Measurements from ENCODE around the gene MUC5AC. TPM values are rescaled to one million over a fixed set of nuclear protein-coding genes. Genes with fewer than 3 reads are reported as not detected.

MUC5AC gene
- total RNA-seq, 1 donor from 2014 or later = not detected

DNA sequence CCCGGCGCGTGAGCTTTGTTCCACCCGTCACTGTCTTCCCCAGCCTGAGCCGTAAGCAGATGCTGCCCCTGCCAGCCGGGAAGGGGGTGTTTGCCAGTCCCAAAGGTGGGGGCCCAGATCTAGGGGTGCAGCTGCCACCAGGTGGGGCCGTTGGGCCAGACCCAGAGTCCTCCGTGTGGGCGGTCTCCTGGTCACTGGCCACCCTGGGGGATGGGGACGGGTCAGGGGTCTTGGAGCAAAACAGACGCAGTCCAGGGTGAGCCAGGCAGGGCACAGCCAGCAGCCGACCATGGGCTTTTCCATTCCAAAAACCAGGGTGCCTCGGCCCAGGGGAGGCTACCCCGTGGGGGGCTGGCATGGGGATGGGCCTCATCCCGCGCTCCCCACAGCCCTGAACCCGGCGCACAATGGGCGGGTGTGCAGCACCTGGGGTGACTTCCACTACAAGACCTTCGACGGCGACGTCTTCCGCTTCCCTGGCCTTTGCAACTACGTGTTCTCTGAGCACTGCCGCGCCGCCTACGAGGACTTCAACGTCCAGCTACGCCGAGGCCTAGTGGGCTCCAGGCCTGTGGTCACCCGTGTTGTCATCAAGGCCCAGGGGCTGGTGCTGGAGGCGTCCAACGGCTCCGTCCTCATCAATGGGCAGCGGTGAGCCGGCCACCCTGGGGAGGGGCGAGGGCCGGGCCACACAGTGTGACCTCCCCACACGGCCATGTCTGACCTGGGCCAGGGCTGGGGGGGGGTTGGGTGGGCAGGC, 68.7 kb downstream of the MUC5AC start:
- no peak for DNase-seq

DNA sequence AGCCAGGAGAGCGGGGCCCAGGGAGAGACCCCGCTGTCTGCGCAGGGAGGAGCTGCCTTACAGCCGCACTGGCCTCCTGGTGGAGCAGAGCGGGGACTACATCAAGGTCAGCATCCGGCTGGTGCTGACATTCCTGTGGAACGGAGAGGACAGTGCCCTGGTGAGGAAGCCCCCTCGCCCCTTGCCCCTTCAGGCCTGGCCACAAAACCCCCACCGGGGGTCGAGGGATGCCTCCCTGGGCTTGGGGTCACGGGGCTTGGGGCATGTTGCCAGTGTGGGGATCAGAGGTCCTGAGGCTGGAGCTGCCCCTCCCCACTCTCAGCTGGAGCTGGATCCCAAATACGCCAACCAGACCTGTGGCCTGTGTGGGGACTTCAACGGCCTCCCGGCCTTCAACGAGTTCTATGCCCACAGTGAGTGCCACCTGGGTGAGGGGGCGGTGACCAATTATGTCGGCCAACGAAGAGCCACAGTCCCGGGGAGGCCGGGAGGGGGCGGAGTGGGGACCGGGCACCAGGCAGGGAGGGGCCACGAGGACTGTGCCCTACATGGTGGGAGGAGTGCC, 69.3 kb downstream of the MUC5AC start:
- no peak for DNase-seq

DNA sequence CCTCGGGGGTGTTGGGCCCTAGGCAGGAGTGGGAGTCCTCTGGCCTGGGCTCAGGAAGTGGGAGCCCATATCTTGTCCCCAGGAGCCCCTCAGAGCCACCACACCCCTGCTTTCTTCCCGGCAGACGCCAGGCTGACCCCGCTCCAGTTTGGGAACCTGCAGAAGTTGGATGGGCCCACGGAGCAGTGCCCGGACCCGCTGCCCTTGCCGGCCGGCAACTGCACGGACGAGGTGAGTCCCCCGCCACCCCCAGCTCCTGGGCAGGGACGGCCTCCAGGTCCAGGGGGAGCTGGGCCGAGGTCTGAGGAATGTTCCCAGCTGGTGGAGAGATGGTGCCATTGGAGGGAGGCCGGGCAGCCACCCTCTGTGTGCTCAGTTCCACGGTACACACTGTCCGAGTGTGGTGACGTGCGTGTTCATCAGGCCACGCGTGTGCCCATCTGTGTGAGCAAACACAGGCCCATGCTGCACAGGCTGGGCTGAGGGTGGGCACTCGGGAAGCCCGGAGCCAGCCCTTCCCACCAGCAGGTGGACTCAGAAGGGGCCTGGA, 69.9 kb downstream of the MUC5AC start:
- no peak for DNase-seq

DNA sequence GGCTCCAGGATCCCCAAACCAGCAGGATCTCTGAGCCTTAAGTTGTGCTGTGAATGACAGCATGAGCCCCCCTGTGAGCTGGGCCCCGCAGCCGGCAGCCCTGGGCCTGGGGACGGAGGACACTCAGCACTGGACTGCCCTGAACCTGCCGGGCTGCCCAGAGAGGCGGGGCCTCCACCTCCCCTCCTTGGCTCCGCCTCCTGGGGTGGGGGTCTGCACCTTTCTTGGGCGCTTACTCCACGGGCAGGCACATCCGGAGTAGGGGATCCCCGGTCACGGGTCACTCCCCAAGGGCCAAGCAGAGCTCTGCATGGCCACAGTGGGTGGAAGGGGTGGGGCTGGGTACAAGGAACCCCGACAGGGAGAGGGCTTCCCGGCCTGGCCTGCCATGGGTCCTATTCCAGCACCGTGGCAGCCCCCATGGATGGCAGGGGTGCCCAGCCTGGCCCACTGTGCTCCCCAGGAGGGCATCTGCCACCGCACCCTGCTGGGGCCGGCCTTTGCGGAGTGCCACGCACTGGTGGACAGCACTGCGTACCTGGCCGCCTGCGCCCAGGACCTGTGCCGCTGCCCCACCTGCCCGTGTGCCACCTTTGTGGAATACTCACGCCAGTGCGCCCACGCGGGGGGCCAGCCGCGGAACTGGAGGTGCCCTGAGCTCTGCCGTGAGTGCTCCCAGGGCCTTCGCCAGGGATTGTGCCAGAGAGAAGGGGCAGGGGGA, 70.5 kb downstream of the MUC5AC start:
- DNase-seq = no peak

DNA sequence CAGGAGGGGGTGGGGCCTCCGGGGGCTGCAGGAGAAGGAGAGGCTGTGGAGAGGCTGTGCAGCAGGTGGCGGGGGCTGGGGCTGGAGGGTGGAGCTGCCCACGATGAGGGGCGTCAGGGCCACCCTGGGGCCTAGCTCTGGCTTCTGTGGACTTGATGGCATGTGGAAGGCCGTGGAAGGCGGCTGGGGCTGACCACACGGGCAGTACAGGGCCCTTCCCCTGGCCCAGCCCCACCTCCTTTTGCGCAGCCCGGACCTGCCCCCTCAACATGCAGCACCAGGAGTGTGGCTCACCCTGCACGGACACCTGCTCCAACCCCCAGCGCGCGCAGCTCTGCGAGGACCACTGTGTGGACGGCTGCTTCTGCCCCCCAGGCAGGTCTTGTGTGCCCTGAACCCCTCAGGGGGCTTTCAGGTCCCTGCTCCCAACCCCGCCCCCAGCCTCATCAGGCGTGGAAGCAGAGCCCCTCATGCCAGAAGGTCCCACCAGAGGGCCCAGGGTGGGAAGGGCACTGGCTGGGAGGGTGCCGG, 71.2 kb downstream of the MUC5AC start:
- no peak for DNase-seq

DNA sequence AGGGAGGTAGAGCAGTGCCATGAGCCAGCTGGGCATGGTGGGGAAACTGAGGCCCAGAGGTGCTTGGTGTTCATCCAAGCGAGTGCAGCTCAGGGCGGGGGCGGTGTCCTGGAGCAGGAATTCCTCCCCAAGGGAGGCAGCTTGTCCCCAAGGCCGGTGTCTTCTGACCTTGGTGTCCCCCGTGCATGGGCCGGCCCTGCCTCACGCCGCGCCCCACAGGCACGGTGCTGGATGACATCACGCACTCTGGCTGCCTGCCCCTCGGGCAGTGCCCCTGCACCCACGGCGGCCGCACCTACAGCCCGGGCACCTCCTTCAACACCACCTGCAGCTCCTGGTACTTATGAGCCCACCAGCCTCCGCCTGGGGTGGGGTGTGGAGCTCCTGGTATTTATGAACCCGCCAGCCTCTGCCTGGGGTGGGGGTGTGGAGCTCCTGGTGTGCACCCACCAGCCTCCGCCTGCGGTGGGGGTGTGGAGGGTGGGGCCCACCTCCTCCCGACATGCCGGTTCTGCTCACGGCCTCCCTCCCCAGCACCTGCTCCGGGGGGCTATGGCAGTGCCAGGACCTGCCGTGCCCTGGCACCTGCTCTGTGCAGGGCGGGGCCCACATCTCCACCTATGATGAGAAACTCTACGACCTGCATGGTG, 71.8 kb downstream of the MUC5AC start:
- no peak for DNase-seq

DNA sequence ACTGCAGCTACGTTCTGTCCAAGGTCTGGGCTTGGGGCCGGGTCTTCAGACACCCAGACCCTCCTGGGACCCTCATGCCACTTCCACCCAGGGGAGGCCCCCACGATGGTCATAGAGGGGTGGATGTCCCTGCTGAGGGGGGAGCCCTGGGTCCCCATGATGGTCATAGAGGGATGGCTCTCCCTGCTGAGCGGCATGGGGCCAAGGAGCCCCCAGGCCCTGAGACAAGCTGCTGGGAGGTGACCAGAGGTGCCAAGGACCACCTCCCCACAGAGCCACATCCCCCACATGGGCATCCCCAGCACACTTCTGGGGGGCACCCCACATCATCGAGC, 72.3 kb downstream of the MUC5AC start:
- DNase-seq = no peak

DNA sequence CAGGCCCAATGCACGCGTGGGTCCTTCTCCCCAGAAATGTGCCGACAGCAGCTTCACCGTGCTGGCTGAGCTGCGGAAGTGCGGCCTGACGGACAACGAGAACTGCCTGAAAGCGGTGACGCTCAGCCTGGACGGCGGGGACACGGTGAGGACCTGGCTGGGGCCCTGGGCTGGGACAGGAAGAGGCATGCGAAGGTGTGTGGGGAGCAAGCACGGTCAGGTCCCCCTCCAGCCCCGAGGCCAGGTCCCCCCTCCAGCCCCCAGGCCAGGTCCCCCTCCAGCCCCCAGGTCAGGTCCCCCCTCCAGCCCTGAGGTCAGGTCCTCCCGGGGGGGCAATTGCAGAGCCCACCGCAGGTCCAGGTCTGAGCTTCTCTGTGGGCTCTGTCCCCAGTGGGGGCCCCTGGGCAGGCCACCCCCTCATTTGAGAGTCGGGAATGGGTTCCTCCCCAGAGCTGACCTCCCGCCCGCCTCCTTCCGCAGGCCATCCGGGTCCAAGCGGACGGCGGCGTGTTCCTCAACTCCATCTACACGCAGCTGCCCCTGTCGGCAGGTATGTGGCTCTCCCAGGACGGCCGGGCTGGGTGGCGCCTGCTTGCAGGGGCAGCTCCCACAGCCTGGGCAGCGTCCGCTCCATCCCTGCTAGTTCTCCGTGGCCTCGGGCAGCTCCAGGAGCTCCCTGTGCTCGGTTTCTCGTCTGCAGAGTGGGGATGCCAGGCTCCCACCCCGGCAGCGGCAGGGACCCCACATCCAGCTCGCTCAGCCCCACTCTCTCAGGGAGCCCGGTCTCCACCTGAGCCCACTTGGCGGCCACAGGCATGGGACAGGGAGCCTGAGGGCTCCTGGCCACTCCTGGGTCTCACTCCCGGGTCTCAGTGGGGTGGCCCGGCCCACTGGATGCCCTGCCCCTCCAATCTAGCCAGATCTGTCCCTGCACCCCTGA, 73.0 kb downstream of the MUC5AC start:
- DNase-seq = no peak

DNA sequence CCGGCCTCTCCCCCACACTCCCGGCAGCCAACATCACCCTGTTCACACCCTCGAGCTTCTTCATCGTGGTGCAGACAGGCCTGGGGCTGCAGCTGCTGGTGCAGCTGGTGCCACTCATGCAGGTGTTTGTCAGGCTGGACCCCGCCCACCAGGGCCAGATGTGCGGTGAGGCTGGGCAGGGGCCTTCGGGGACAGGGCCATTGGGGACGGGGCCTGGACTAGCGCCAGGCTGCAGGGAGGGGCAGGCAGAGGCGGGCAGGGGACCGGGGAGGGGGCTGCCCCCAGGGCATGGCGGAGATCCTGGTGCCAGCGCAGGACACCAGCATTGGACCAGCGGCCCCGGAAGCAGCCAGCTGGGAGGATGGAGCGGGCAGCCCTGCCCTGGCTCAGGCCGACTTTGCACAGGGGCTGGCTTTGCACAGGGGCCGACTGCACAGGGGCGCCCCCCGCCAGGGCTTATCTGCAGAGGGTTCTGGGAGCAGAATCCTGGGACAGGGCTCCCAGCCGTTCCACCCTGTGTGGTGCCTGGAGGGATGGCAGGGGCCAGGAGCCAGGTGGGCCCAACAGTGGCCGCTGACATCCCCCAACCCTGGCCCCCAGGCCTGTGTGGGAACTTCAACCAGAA, 73.8 kb downstream of the MUC5AC start:
- peak; percentile 34 for DNase-seq

DNA sequence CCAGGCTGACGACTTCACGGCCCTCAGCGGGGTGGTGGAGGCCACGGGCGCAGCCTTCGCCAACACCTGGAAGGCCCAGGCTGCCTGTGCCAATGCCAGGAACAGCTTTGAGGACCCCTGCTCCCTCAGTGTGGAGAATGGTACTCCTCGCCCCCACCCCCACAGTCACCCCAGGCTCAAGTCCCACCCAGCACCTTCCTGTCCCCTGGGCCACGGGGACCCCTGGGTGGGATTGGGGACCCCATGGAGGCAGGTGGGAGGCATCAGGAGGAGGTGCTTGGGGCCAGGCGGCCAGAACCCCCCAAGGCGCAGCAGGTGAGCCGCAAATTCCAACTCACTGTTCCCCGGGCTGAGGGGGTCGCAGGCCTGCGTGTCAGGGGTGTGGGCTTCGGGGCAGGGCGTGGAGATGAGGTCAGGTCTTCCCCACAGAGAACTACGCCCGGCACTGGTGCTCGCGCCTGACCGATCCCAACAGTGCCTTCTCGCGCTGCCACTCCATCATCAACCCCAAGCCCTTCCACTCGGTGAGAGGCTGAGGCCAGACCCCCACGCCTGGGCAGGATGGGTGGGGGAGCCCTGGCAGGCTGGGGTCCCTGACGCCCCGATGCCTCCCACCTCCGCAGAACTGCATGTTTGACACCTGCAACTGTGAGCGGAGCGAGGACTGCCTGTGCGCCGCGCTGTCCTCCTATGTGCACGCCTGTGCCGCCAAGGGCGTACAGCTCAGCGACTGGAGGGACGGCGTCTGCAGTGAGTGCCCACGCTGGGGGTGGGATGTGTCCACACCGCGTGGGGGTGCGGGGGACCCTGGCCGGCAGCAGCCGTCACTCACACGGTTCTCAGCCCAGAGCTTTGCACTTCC, 74.5 kb downstream of the MUC5AC start:
- DNase-seq = no peak

DNA sequence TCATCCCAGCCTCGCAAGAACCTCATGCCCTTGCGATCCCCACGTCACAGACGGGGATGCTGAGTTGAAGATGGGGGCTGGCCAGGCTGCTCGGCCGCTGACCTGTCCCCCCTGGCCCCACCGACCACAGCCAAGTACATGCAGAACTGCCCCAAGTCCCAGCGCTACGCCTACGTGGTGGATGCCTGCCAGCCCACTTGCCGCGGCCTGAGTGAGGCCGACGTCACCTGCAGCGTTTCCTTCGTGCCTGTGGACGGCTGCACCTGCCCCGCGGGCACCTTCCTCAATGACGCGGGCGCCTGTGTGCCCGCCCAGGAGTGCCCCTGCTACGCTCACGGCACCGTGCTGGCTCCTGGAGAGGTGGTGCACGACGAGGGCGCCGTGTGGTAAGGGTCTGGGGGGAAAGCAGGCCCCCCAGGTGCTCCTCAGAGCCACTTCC, 75.1 kb downstream of the MUC5AC start:
- DNase-seq = no peak

DNA sequence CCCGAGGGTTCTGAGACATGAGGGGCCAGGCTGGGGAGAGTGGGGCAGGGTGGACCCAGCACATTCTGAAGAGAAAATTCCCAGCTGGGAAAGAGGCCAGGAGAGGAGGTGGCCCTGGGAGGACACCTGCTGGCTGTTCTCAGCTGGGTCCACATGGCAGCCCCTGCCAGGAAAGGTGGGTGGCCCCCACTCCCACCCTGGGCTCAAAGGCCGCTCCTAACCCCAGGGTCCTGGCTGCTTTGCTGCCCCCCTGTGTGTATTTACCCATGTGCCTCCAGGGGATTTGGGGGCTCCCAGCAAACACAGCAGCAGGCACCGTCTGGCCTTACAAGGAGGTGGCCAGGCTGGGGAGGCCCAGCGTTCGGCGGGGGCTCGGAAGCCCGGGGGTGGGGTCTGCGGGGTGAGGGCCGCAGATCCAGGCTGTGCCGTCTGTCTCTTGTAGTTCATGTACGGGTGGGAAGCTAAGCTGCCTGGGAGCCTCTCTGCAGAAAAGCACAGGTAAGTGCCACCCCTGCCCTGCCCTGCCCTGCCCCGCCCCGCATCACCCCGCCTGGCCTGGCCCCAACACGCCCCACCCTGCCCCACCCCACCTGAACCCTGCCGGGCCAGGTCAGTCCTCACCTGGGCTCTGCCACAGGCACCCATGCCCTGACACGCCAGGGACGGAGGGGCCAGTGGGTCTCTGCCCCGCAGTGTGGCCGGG, 75.7 kb downstream of the MUC5AC start:
- DNase-seq = peak; percentile 21

DNA sequence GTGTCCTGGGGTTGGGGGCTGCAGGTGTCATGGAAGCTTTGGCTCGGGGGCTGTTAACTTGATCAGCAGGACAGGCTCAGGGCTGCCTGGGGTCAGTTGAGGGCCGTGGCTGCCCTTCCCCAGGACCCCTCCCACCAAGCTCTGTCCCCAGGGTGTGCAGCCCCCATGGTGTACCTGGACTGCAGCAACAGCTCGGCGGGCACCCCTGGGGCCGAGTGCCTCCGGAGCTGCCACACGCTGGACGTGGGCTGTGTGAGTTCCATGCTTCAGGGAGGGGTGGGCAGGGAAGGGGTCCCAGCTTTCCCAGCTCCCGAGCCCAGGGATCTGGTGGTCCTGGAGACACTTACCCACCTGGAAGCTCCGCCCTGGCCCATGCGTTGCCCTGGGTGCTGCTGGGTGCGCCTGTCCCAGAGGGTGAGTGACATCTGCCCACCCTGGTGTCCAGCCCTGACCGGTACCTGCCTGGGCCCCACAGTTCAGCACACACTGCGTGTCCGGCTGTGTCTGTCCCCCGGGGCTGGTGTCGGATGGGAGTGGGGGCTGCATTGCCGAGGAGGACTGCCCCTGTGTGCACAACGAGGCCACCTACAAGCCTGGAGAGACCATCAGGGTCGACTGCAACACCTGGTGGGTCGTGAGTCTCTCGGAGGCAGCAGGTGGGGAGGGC, 76.4 kb downstream of the MUC5AC start:
- DNase-seq = no peak

DNA sequence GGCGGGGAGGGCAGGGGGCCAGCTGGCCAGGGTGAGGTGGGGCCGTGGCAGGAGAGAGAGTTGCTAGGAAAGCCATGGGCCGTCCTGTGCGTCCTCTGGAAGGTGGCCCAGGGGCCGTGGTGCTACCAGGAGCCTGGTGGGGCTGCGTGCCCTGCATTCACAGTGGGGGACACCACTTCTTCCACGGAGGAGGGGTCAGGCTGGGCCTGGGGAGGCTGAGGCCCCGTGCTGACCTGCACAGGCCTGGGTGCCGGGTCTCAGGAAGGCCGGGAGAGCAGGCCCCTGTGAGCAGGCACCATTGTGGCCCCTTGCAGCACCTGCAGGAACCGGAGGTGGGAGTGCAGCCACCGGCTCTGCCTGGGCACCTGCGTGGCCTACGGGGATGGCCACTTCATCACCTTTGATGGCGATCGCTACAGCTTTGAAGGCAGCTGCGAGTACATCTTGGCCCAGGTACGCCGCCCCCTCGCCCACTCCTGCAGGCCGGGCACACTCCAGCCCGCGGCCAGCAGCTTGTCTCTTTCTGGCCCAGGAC, 77.1 kb downstream of the MUC5AC start:
- no peak for DNase-seq

DNA sequence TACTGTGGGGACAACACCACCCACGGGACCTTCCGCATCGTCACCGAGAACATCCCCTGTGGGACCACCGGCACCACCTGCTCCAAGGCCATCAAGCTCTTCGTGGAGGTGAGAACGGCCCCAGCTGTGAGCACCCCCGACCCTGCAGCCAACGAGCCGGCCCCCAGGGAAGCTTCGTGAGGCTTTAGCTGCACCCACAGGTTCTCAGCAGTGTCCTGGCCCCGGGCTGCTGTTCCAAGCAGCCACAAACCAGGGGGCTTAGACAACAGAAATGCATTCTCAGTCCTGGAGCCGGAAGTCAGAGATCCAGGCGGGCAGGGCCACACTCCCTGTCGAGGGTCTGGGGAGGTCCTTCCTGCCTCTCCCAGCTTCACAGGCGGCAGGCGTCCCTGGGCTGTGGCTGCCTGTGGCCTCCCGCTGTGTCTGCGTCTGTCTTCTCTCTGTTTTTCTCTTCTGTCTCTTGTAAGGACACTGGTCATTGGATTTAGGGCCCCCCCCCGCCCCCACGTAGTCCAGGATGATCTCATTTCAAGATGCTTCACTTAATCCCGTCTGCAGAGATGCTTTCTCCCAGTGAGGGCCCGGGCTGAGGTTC, 77.7 kb downstream of the MUC5AC start:
- DNase-seq = no peak

DNA sequence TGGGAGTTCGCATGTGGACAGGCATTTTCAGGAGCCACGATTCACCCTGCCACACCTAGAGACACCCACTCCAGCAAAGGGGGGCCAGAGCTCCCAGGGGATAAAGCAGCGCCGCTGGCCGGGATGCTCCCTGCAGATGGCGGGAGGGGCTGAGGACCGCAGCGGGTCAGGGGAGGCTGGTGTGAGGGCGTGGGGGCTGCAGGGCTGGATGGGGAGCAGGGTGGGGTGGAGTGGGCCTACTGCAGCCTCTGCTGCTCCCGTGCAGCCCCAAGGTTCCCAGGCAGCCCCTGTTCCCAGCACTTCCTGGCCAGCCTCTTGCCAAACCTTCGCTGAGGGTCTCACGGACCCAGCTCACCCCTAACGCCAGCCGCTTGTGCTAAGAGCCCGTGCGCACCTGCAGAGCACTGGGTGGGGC, 78.2 kb downstream of the MUC5AC start:
- no peak for DNase-seq

DNA sequence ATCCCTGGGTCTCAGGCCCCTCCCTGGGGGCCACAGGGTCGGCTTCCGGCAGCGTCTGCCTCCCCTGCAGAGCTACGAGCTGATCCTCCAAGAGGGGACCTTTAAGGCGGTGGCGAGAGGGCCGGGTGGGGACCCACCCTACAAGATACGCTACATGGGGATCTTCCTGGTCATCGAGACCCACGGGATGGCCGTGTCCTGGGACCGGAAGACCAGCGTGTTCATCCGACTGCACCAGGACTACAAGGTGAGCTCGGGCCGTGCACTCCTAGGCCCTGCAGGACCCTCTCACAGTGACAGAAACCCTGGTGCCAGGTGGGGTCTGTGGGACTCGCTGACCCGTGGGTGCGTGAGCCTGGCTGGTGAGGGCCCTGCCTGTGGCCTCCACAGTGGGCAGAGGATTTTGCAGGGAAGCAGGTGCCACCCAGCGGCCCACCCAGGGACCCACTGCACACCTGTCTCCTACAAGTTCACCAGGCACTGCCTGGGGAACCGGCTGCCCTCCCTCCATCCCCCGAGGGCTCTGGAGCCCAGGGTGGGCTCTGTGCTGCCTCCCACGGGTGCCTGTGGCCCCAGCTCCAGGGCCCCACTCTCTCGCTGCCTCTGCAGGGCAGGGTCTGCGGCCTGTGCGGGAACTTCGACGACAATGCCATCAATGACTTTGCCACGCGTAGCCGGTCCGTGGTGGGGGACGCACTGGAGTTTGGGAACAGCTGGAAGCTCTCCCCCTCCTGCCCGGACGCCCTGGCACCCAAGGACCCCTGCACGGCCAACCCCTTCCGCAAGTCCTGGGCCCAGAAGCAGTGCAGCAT, 78.8 kb downstream of the MUC5AC start:
- DNase-seq = no peak
